HEK293 (cell line): ENCODE results near the gene S100A16.
A peak's percentile ranks its signal among the peaks of the same experiment; 100 is the strongest.

ENCODE experiments used
- ELK4 ChIP-seq: IDR thresholded peaks from 2 replicates; pipeline ENCODE4 v1.6.1; 2011; ENCODE audit warnings: mild to moderate bottlenecking, low read depth, low read length, borderline replicate concordance
- GFI1B ChIP-seq: fragments of 450-650 bp; formaldehyde crosslinking; IDR thresholded peaks from 2 replicates; pipeline ENCODE4 v1.5.1; 2016; ENCODE audit warnings: missing biosample characterization, missing genetic modification characterization
- HIC1 ChIP-seq: fragments of 450-650 bp; formaldehyde crosslinking; IDR thresholded peaks from 2 replicates; pipeline ENCODE4 v1.5.1; 2016; ENCODE audit warnings: missing biosample characterization, missing genetic modification characterization
- KLF8 ChIP-seq: fragments of 450-650 bp; formaldehyde crosslinking; IDR thresholded peaks from 2 replicates; pipeline ENCODE4 v1.5.1; 2016; ENCODE audit warnings: missing biosample characterization, missing genetic modification characterization
- PRDM10 ChIP-seq: fragments of 450-650 bp; formaldehyde crosslinking; IDR thresholded peaks from 2 replicates; pipeline ENCODE4 v1.5.1; 2016; ENCODE audit warnings: missing biosample characterization, missing genetic modification characterization
- RBAK ChIP-seq: fragments of 450-650 bp; formaldehyde crosslinking; IDR thresholded peaks from 2 replicates; pipeline ENCODE4 v1.5.1; 2016; ENCODE audit warnings: missing biosample characterization, missing genetic modification characterization
- SP3 ChIP-seq: fragments of 450-650 bp; formaldehyde crosslinking; IDR thresholded peaks from 2 replicates; pipeline ENCODE4 v1.5.1; 2016; ENCODE audit warnings: missing biosample characterization, missing genetic modification characterization
- YY1 ChIP-seq: fragments of 450-650 bp; formaldehyde crosslinking; IDR thresholded peaks from 2 replicates; pipeline ENCODE4 v1.5.1; 2018; ENCODE audit warnings: missing biosample characterization, missing genetic modification characterization
- ZBTB1 ChIP-seq: fragments of 450-650 bp; formaldehyde crosslinking; IDR thresholded peaks from 2 replicates; pipeline ENCODE4 v1.5.1; 2016; ENCODE audit warnings: missing biosample characterization, missing genetic modification characterization
- ZBTB26 ChIP-seq: fragments of 450-650 bp; formaldehyde crosslinking; optimal IDR thresholded peaks from 2 replicates; pipeline ENCODE3; 2016; ENCODE audit warnings: missing biosample characterization, mild to moderate bottlenecking, missing genetic modification characterization
- ZBTB49 ChIP-seq: fragments of 450-650 bp; formaldehyde crosslinking; IDR thresholded peaks from 2 replicates; pipeline ENCODE4 v1.5.1; 2016; ENCODE audit warnings: missing biosample characterization, missing genetic modification characterization, low read depth
- ZEB2 ChIP-seq: fragments of 450-650 bp; formaldehyde crosslinking; IDR thresholded peaks from 2 replicates; pipeline ENCODE4 v1.5.1; 2016; ENCODE audit warnings: missing biosample characterization, missing genetic modification characterization
- ZFP37 ChIP-seq: fragments of 450-650 bp; formaldehyde crosslinking; IDR thresholded peaks from 2 replicates; pipeline ENCODE4 v1.5.1; 2016; ENCODE audit warnings: missing biosample characterization, missing genetic modification characterization
- ZNF10 ChIP-seq: fragments of 450-650 bp; formaldehyde crosslinking; IDR thresholded peaks from 2 replicates; pipeline ENCODE4 v1.5.1; 2017; ENCODE audit warnings: missing biosample characterization, missing genetic modification characterization
- ZNF146 ChIP-seq: fragments of 450-650 bp; formaldehyde crosslinking; IDR thresholded peaks from 2 replicates; pipeline ENCODE4 v1.5.1; 2016; ENCODE audit warnings: missing biosample characterization, missing genetic modification characterization
- ZNF155 ChIP-seq: fragments of 450-650 bp; formaldehyde crosslinking; IDR thresholded peaks from 2 replicates; pipeline ENCODE4 v1.5.1; 2016; ENCODE audit warnings: missing biosample characterization, missing genetic modification characterization
- ZNF175 ChIP-seq: fragments of 450-650 bp; formaldehyde crosslinking; IDR thresholded peaks from 2 replicates; pipeline ENCODE4 v1.5.1; 2016; ENCODE audit warnings: missing biosample characterization, missing genetic modification characterization
- ZNF324 ChIP-seq: fragments of 450-650 bp; formaldehyde crosslinking; IDR thresholded peaks from 2 replicates; pipeline ENCODE4 v1.5.1; 2016; ENCODE audit warnings: missing biosample characterization, missing genetic modification characterization
- ZNF354C ChIP-seq: fragments of 450-650 bp; formaldehyde crosslinking; IDR thresholded peaks from 2 replicates; pipeline ENCODE4 v1.5.1; 2016; ENCODE audit warnings: missing biosample characterization, missing genetic modification characterization, low read depth, borderline replicate concordance
- ZNF544 ChIP-seq: fragments of 450-650 bp; formaldehyde crosslinking; IDR thresholded peaks from 2 replicates; pipeline ENCODE4 v1.5.0; 2017; ENCODE audit warnings: missing biosample characterization, missing genetic modification characterization
- ZNF571 ChIP-seq: fragments of 450-650 bp; formaldehyde crosslinking; IDR thresholded peaks from 2 replicates; pipeline ENCODE4 v1.5.0; 2017; ENCODE audit warnings: missing biosample characterization, missing genetic modification characterization
- ZNF600 ChIP-seq: fragments of 450-650 bp; formaldehyde crosslinking; IDR thresholded peaks from 2 replicates; pipeline ENCODE4 v1.5.1; 2016; ENCODE audit warnings: missing biosample characterization, missing genetic modification characterization
- ZNF610 ChIP-seq: fragments of 450-650 bp; formaldehyde crosslinking; IDR thresholded peaks from 2 replicates; pipeline ENCODE4 v1.5.1; 2016; ENCODE audit warnings: missing biosample characterization, missing genetic modification characterization, borderline replicate concordance
- ZNF654 ChIP-seq: fragments of 450-650 bp; formaldehyde crosslinking; IDR thresholded peaks from 2 replicates; pipeline ENCODE4 v1.5.1; 2016; ENCODE audit warnings: low read depth, missing biosample characterization, missing genetic modification characterization
- ZNF768 ChIP-seq: fragments of 450-650 bp; formaldehyde crosslinking; IDR thresholded peaks from 2 replicates; pipeline ENCODE4 v1.5.1; 2018; ENCODE audit warnings: missing biosample characterization, mild to moderate bottlenecking, missing genetic modification characterization
- ZNF791 ChIP-seq: fragments of 450-650 bp; formaldehyde crosslinking; IDR thresholded peaks from 2 replicates; pipeline ENCODE4 v1.5.1; 2016; ENCODE audit warnings: missing biosample characterization, missing genetic modification characterization
- ZSCAN16 ChIP-seq: fragments of 450-650 bp; formaldehyde crosslinking; IDR thresholded peaks from 2 replicates; pipeline ENCODE4 v1.5.1; 2016; ENCODE audit warnings: missing biosample characterization, missing genetic modification characterization

The S100A16 gene

GRCh38 chr1:153658400-153659174 lies 45.6 kb upstream of the S100A16 start, which contains the start of gene SNAPIN (continued):
- TF ChIP-seq ELK4 = no peak
- TF ChIP-seq HIC1 (tag by site-specific recombination) = no peak
- TF ChIP-seq ZNF10 (tag by site-specific recombination) = no peak
- no peak for TF ChIP-seq ZSCAN16 (tag by site-specific recombination)
- peak; percentile 93 for TF ChIP-seq SP3
- TF ChIP-seq ZBTB1 (tag by site-specific recombination) = no peak
- no peak for TF ChIP-seq ZNF768 (tag by site-specific recombination)
- TF ChIP-seq ZNF324 (tag by site-specific recombination) = no peak; the same call in 1 of the 2 replicates
- no peak for TF ChIP-seq RBAK (tag by site-specific recombination)
- TF ChIP-seq ZNF654 = no peak
- peak; percentile 77 for TF ChIP-seq ZBTB26 (tag by site-specific recombination)
- TF ChIP-seq KLF8 (tag by site-specific recombination) = peak; percentile 88
- TF ChIP-seq ZNF175 (tag by site-specific recombination) = no peak
- no peak for TF ChIP-seq ZFP37 (tag by site-specific recombination)
- no peak for TF ChIP-seq ZNF354C (tag by site-specific recombination)
- peak; percentile 99 for TF ChIP-seq PRDM10 (tag by site-specific recombination)
- no peak for TF ChIP-seq ZNF155 (tag by site-specific recombination)
- peak; percentile 96 for TF ChIP-seq ZEB2 (tag by site-specific recombination)
- TF ChIP-seq YY1 (tag by site-specific recombination) = peak; percentile 84
- no peak for TF ChIP-seq ZNF146 (tag by site-specific recombination)
- no peak for TF ChIP-seq ZNF571 (tag by site-specific recombination)
- 0 out of 2 replicates have a peak, but pooled peaks have one; percentile 14 for TF ChIP-seq GFI1B (tag by site-specific recombination)
- no peak for TF ChIP-seq ZNF791 (tag by site-specific recombination)
- TF ChIP-seq ZNF600 (tag by site-specific recombination) = peak; percentile 61; the same call in 1 of the 2 replicates
- no peak for TF ChIP-seq ZNF610
- TF ChIP-seq ZBTB49 (tag by site-specific recombination) = no peak
- no peak for TF ChIP-seq ZNF544
